ENCODE measurements around the gene UQCRFS1. TPM values are rescaled to one million over a fixed set of nuclear protein-coding genes. Genes with fewer than 3 reads are reported as not detected.

UQCRFS1 gene
- polyA plus RNA-seq, 1 of the 3 experiments (the other 2 are of a cell fraction) = 36.7 TPM

GRCh38 chr19:29189033-29189360, 24.0 kb downstream of the UQCRFS1 start:
- TF ChIP-seq CTCF (IDR thresholded peaks at IDR 0.05) (no peak), MXI1 (IDR thresholded peaks at IDR 0.05; ENCODE audit: low read depth, low read length) (no peak), USF1 (IDR thresholded peaks at IDR 0.05; ENCODE audit: borderline replicate concordance, low read depth) (no peak), FOSL2 (IDR thresholded peaks at IDR 0.05; ENCODE audit: borderline replicate concordance, low read depth) (no peak), TCF12 (IDR thresholded peaks at IDR 0.05) (no peak), USF2 (IDR thresholded peaks at IDR 0.05; ENCODE audit: borderline replicate concordance, low read depth, low read length) (no peak), EZH2phosphoT487 (IDR thresholded peaks at IDR 0.05; ENCODE audit: borderline replicate concordance, low read depth) (no peak), FOXJ3 (CRISPR knock-in tag; IDR thresholded peaks at IDR 0.05) (no peak), NRF1 (IDR thresholded peaks at IDR 0.05; ENCODE audit: low read depth, low read length) (no peak)
- no peaks in the 10 kb centered on the region for H3F3A ChIP-seq (replicated peaks; ENCODE audit: insufficient read depth)
- no peak overlapping the region for H3K4me3 ChIP-seq (ENCODE audit: low read depth in 2 of 2, low read length in 1 of 2)
- no peak overlapping the region for H3K9ac ChIP-seq
- H2AFZ ChIP-seq (ENCODE audit: low read depth) = no peak overlapping the region
- no peaks in the 10 kb centered on the region for H3K4me1 ChIP-seq (ENCODE audit: control insufficient read depth in 1 of 2, insufficient read depth in 2 of 2, low read depth in 1 of 2, low read length in 1 of 2)
- no peaks in the 10 kb centered on the region for H3K9me2 ChIP-seq
- no peak for DNase-seq
- no peaks in the 10 kb centered on the region for H4K20me1 ChIP-seq (ENCODE audit: insufficient read depth)
- no peak overlapping the region for H3K4me2 ChIP-seq
- H3K36me3 ChIP-seq (replicated peaks in 1 of 2; ENCODE audit: control insufficient read depth in 1 of 2, insufficient read depth in 2 of 2, low read length in 1 of 2) = no peaks in the 10 kb centered on the region
- H3K27ac ChIP-seq (ENCODE audit: low read depth in 2 of 2, low read length in 1 of 2) = no peak overlapping the region
- H3K27me3 ChIP-seq (ENCODE audit: insufficient read depth) = peaks cover 54% of the 10 kb centered on the region
- WGBS (ENCODE audit: low lambda C conversion rate) = 22% methylated on average over 5 of the region's 6 CpGs
- no peaks in the 10 kb centered on the region for H3K9me3 ChIP-seq
- ChIA-PET CTCF (no interaction called here), POLR2A (no interaction called here)
- no peaks in the 10 kb centered on the region for H3K79me2 ChIP-seq (ENCODE audit: insufficient read depth)

GRCh38 chr19:29188289-29189032, 24.5 kb downstream of the UQCRFS1 start:
- no peaks in the 10 kb centered on the region for H3K36me3 ChIP-seq (replicated peaks in 1 of 2; ENCODE audit: control insufficient read depth in 1 of 2, insufficient read depth in 2 of 2, low read length in 1 of 2)
- H3K4me1 ChIP-seq (ENCODE audit: control insufficient read depth in 1 of 2, insufficient read depth in 2 of 2, low read depth in 1 of 2, low read length in 1 of 2) = no peaks in the 10 kb centered on the region
- TF ChIP-seq SIN3A (IDR thresholded peaks at IDR 0.05; ENCODE audit: borderline replicate concordance, low read depth, low read length) (no peak), JUND (IDR thresholded peaks at IDR 0.05) (no peak), SMC3 (IDR thresholded peaks at IDR 0.05; ENCODE audit: low read depth, low read length) (no peak), USF1 (IDR thresholded peaks at IDR 0.05; ENCODE audit: borderline replicate concordance, low read depth) (no peak)

More at GRCh38 chr19:29188289-29189032, 24.5 kb downstream of the UQCRFS1 start:
- no peaks in the 10 kb centered on the region for H3K79me2 ChIP-seq (ENCODE audit: insufficient read depth)
- no peaks in the 10 kb centered on the region for H3F3A ChIP-seq (replicated peaks; ENCODE audit: insufficient read depth)
- peaks cover 58% of the 10 kb centered on the region for H3K27me3 ChIP-seq (ENCODE audit: insufficient read depth)
- H2AFZ ChIP-seq (ENCODE audit: low read depth) = no peak overlapping the region
- no peak for DNase-seq
- H3K9me3 ChIP-seq = no peaks in the 10 kb centered on the region
- no peak overlapping the region for H3K9ac ChIP-seq
- no peak overlapping the region for H3K27ac ChIP-seq (ENCODE audit: low read depth in 2 of 2, low read length in 1 of 2)
- H3K4me2 ChIP-seq = no peak overlapping the region
- WGBS (ENCODE audit: low lambda C conversion rate) = 11% methylated on average over 10 of the region's 10 CpGs
- ChIA-PET POLR2A (no interaction called here), CTCF (no interaction called here)
- H3K4me3 ChIP-seq (ENCODE audit: low read depth in 2 of 2, low read length in 1 of 2) = no peak overlapping the region
- no peaks in the 10 kb centered on the region for H4K20me1 ChIP-seq (ENCODE audit: insufficient read depth)
- H3K9me2 ChIP-seq = no peaks in the 10 kb centered on the region
